ENCODE data around the gene FNIP2. TPM values are rescaled to one million over a fixed set of nuclear protein-coding genes. Genes with fewer than 3 reads are reported as not detected.

Gene FNIP2
- total and polyA plus RNA-seq, 9 of the 15 experiments (the other 6 are each of a cell fraction or from before 2014, with no cell fraction given) = 1.7 to 15.5 (median 8.3) TPM

GRCh38 chr4:158835226-158836001 lies 66.6 kb downstream of the FNIP2 start (continued):
- TF ChIP-seq MEIS2 (IDR thresholded peaks at IDR 0.05; ENCODE audit: partially characterized antibody) (peak; percentile 31), HMBOX1 (IDR thresholded peaks at IDR 0.05) (peak; percentile 56; the same call in 1 of the 2 replicates), HOMEZ (CRISPR knock-in tag; IDR thresholded peaks at IDR 0.05) (no peak), ATF2 (CRISPR knock-in tag; IDR thresholded peaks at IDR 0.05) (no peak), NKRF (IDR thresholded peaks at IDR 0.05; ENCODE audit: borderline replicate concordance) (no peak), ELK1 (CRISPR knock-in tag; IDR thresholded peaks at IDR 0.05) (no peak), YBX1 (IDR thresholded peaks at IDR 0.05) (no peak)

All from K562 (cell line).